ENCODE data around the gene SLC25A52. TPM values are rescaled to one million over a fixed set of nuclear protein-coding genes. Genes with fewer than 3 reads are reported as not detected.

Gene SLC25A52
- total RNA-seq, 1 experiment from 2014 or later, result not detected

- no peak for TF ChIP-seq ERG (CRISPR knock-in tag; IDR thresholded peaks at IDR 0.05)
- TF ChIP-seq ZNF121 (CRISPR knock-in tag; IDR thresholded peaks at IDR 0.05), result no peak
- no peak for TF ChIP-seq HMGXB4 (CRISPR knock-in tag; IDR thresholded peaks at IDR 0.05)
- no peak for TF ChIP-seq MLX (CRISPR knock-in tag; IDR thresholded peaks at IDR 0.05)
- no peak for TF ChIP-seq STAT6 (CRISPR knock-in tag; conservative IDR thresholded peaks at IDR 0.05; ENCODE audit: low read depth)
Observed at GRCh38 chr18:31719363-31720006, 41.2 kb downstream of the SLC25A52 start (continued).

GRCh38 chr18:31718386-31718785 is 42.3 kb downstream of the SLC25A52 start:
- H3K27me3 Mint-ChIP-seq (ENCODE audit: low read depth), result peaks cover 6% of the 10 kb centered on the region
- CTCF ChIA-PET, result no interaction called here
- H3K27ac Mint-ChIP-seq, result no peak overlapping the region
- POLR2A ChIA-PET, result no interaction called here
- TF ChIP-seq ATF6 (CRISPR knock-in tag; IDR thresholded peaks at IDR 0.05) (no peak), IRF1 (CRISPR knock-in tag; IDR thresholded peaks at IDR 0.05) (no peak), MLX (CRISPR knock-in tag; IDR thresholded peaks at IDR 0.05) (no peak), FOXP1 (CRISPR knock-in tag; IDR thresholded peaks at IDR 0.05; ENCODE audit: borderline replicate concordance) (no peak), AR (CRISPR knock-in tag; IDR thresholded peaks at IDR 0.05) (no peak), ZNF532 (CRISPR knock-in tag; IDR thresholded peaks at IDR 0.05; ENCODE audit: borderline replicate concordance) (no peak), SMAD4 (CRISPR knock-in tag; IDR thresholded peaks at IDR 0.05) (no peak), GABPB1 (CRISPR knock-in tag; IDR thresholded peaks at IDR 0.05) (no peak), NFYB (CRISPR knock-in tag; conservative IDR thresholded peaks at IDR 0.05; ENCODE audit: low read depth) (no peak), TEAD1 (CRISPR knock-in tag; IDR thresholded peaks at IDR 0.05) (no peak), NFE2L1 (CRISPR knock-in tag; IDR thresholded peaks at IDR 0.05) (no peak)
- H3K4me3 Mint-ChIP-seq, result no peak overlapping the region
- peaks cover 28% of the 10 kb centered on the region for H3K9me3 Mint-ChIP-seq
- H3K36me3 Mint-ChIP-seq, result peaks cover 23% of the 10 kb centered on the region
- no peak for DNase-seq (ENCODE audit: low spot score)
- H3K4me1 Mint-ChIP-seq, result peaks cover 3% of the 10 kb centered on the region
- ATAC-seq, result no peak

All from WTC11 (cell line).